H1 (cell line): ENCODE results near the gene MEGF9.
"Not testable (repeated sequence)": the region's sequence is repeated elsewhere in the genome, so short reads cannot be mapped to it uniquely, and the experiment has no call there.

ENCODE experiments used
- CTCF ChIP-seq, 3 experiments: IDR thresholded peaks; 1 replicate in 2 of 3; 2 replicates in 1 of 3; pipeline versions ENCODE4 v1.5.1 to v1.6.1; 2011; ENCODE audit warnings: low read length in 3 of 3, mild to moderate bottlenecking in 3 of 3, inconsistent platforms in 2 of 3, low read depth in 1 of 3, moderate library complexity in 1 of 3; ENCODE audit not compliant: insufficient read depth in 1 of 3; ENCODE audit errors: control extremely low read depth in 1 of 3
- EP300 ChIP-seq, 2 experiments: IDR thresholded peaks; 1 replicate in 1 of 2; 2 replicates in 1 of 2; pipeline ENCODE4 v1.6.1; 2011 to 2012; ENCODE audit warnings: low read depth in 2 of 2, low read length in 2 of 2, mild to moderate bottlenecking in 2 of 2, borderline replicate concordance in 1 of 2, inconsistent platforms in 1 of 2, moderate library complexity in 1 of 2
- EZH2 ChIP-seq: fragments of 200-600 bp; sonication (generic); IDR thresholded peaks from 2 replicates; pipeline ENCODE4 v1.7.1; 2012; ENCODE audit warnings: low read depth, mild to moderate bottlenecking, moderate library complexity, low read length, inconsistent platforms; ENCODE audit not compliant: severe bottlenecking
- GABPA ChIP-seq: IDR thresholded peaks from 2 replicates; pipeline ENCODE4 v1.6.1; 2011; ENCODE audit warnings: mild to moderate bottlenecking, low read length, moderate library complexity, borderline replicate concordance; ENCODE audit not compliant: insufficient read depth
- GTF2F1 ChIP-seq: IDR thresholded peaks from 2 replicates; pipeline ENCODE4 v1.6.1; 2012; ENCODE audit warnings: low read depth, low read length, improper control_type of control experiment, borderline replicate concordance
- MAX ChIP-seq: IDR thresholded peaks from 2 replicates; pipeline ENCODE4 v1.6.1; 2012; ENCODE audit warnings: inconsistent platforms
- POLR2AphosphoS5 ChIP-seq: IDR thresholded peaks from 2 replicates; pipeline ENCODE4 v1.6.1; 2011; ENCODE audit warnings: low read depth, low read length
- RAD21 ChIP-seq, 2 experiments: IDR thresholded peaks in 1 of 2; conservative IDR thresholded peaks in 1 of 2; 2 replicates each; pipeline ENCODE4 v1.6.1; 2011; ENCODE audit warnings: low read depth in 2 of 2, low read length in 2 of 2, improper control_type of control experiment in 1 of 2, inconsistent platforms in 1 of 2, mild to moderate bottlenecking in 1 of 2, moderate library complexity in 1 of 2
- RFX5 ChIP-seq: IDR thresholded peaks from 2 replicates; pipeline ENCODE4 v1.6.1; 2011; ENCODE audit warnings: low read depth, low read length, improper control_type of control experiment, borderline replicate concordance
- SIX5 ChIP-seq: IDR thresholded peaks from 2 replicates; pipeline ENCODE4 v1.6.1; 2011; ENCODE audit warnings: mild to moderate bottlenecking, low read depth, low read length

GRCh38 chr9:120552210-120552704 is 162.0 kb downstream of the MEGF9 start:
- TF ChIP-seq SIX5; RAD21 (IDR thresholded peaks at IDR 0.05 in 1 of 2, conservative IDR thresholded peaks at IDR 0.05 in 1 of 2; ENCODE audit: low read depth in 2 of 2, low read length in 2 of 2); POLR2AphosphoS5; CTCF (IDR thresholded peaks at IDR 0.05; ENCODE audit: control extremely low read depth in 1 of 3, insufficient read depth in 1 of 3, low read depth in 1 of 3, low read length in 3 of 3); EZH2; RFX5; GTF2F1; EP300 (IDR thresholded peaks at IDR 0.05; ENCODE audit: borderline replicate concordance in 1 of 2, low read depth in 2 of 2, low read length in 2 of 2); MAX; GABPA: not testable (repeated sequence)
